Rectal smooth muscle tissue (tissue), 1 donor: ENCODE measurements around the gene GFI1B.

Experiments
- H3K27ac ChIP-seq: one replicate; pipeline ENCODE4 v1.7.0; 2013; ENCODE audit warnings: low read depth, low read length, inconsistent platforms
- H3K27me3 ChIP-seq: one replicate; pipeline ENCODE4 v1.7.0; 2013; ENCODE audit warnings: low read length; ENCODE audit not compliant: control insufficient read depth, insufficient read depth
- H3K36me3 ChIP-seq: one replicate; pipeline ENCODE4 v1.7.0; 2013; ENCODE audit warnings: low read length; ENCODE audit not compliant: control insufficient read depth, insufficient read depth
- H3K4me1 ChIP-seq: one replicate; pipeline ENCODE4 v1.7.0; 2013; ENCODE audit warnings: low read length; ENCODE audit not compliant: control insufficient read depth, insufficient read depth
- H3K4me3 ChIP-seq: one replicate; pipeline ENCODE4 v1.7.0; 2013; ENCODE audit warnings: low read length
- H3K9ac ChIP-seq: one replicate; pipeline ENCODE4 v1.7.0; 2013; ENCODE audit warnings: low read length

GFI1B gene

DNA sequence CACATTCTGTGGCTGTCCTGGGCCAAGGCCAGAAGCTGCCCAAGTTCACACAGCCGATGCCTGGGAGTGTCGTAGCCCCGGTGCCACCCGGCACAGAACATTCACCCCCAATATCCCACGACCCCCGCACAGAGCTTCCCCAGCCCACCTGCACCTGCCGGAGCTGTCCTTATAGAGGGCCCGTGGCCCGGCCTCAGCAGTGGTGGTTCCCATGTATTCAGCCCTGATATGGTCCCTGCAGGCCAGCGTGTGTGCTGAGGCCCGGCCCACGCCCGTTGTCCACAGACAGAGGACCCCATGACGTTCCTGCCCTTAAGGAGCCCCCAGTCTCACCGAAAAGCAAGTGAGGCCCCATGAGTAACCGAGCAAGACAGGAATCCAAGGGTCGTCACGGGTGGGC lies 5.3 kb upstream of the GFI1B start:
- H3K4me1 ChIP-seq, result peaks cover 3% of the 10 kb centered on the region
- H3K36me3 ChIP-seq, result no peaks in the 10 kb centered on the region
- no peak overlapping the region for H3K4me3 ChIP-seq
- peaks cover 3% of the 10 kb centered on the region for H3K27me3 ChIP-seq
- no peak overlapping the region for H3K27ac ChIP-seq
- H3K9ac ChIP-seq, result no peak overlapping the region

DNA sequence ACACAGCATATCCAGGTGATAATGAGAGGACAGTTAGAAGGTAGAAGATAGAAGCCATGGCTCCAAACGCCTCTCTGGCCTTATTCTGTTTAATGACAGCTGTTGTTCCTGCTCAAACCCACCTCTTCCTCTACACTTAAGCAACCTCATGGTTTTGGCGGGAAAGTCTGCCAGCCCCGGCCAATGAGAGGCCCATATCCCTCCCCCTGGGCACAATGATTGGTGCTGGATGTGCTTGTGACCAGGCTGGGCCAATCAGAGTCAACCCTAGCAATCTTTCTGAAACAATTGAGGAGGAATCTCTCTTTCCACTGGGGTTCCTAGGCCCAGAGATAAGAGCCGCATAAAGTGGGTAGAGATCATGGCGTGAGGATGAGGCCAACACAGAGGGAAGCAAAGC lies 4.8 kb upstream of the GFI1B start:
- no peaks in the 10 kb centered on the region for H3K36me3 ChIP-seq
- H3K4me3 ChIP-seq, result no peak overlapping the region
- no peak overlapping the region for H3K27ac ChIP-seq
- H3K27me3 ChIP-seq, result peaks cover 3% of the 10 kb centered on the region
- H3K4me1 ChIP-seq, result peaks cover 3% of the 10 kb centered on the region
- H3K9ac ChIP-seq, result no peak overlapping the region

DNA sequence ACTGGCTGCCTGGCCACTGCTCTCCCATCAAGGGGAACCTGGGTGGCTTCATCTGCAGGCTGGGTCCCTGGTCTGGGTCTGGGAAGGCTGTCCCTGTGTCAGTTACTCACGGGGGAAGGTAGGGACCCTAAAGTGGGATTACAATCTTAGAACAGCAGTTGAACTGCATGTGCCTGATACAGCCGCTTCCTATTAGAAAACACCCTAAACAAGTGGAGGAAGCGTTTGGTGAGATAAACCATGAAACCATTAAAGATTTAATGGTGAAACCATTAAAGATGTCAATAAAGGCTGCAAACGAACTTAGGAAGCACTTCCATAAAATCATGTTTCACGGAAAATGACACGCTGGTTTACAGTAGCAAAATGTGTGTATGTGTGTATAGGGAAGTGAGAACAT lies 2.5 kb upstream of the GFI1B start:
- Histone ChIP-seq H3K36me3 (no peaks in the 10 kb centered on the region), H3K4me1 (peaks cover 3% of the 10 kb centered on the region), H3K4me3 (no peak overlapping the region), H3K27ac (no peak overlapping the region), H3K9ac (no peak overlapping the region), H3K27me3 (peaks cover 3% of the 10 kb centered on the region)

DNA sequence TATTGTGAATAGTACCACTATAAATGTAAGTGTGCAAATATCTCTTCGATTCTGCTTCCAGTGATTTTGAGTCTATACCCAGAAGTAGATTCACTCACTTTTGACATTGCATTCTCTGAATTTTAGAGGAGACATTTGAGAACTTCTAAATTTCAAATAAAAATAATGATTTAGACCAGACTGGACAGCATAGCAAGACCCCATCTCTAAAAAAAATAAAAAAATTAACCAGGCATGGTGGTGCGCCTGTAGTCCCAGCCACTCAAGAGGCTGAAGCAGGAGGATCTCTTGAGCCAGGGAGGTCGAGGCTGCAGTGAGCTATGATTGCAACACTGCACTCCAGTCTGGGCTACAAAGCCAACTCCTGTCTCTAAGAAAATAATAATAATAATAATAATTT lies 1.9 kb upstream of the GFI1B start:
- Histone ChIP-seq H3K27me3 (peaks cover 3% of the 10 kb centered on the region), H3K36me3 (no peaks in the 10 kb centered on the region), H3K9ac (no peak overlapping the region), H3K4me3 (no peak overlapping the region), H3K27ac (no peak overlapping the region), H3K4me1 (peaks cover 3% of the 10 kb centered on the region)

GRCh38 chr9:132978112-132978450 lies 413 bp upstream of the GFI1B start:
- no peak overlapping the region for H3K27ac ChIP-seq
- peaks cover 3% of the 10 kb centered on the region for H3K27me3 ChIP-seq
- H3K9ac ChIP-seq, result no peak overlapping the region

GRCh38 chr9:132980157-132980556 lies 1.7 kb downstream of the GFI1B start:
- Histone ChIP-seq H3K27me3 (peaks cover 4% of the 10 kb centered on the region), H3K4me3 (no peak overlapping the region), H3K4me1 (no peaks in the 10 kb centered on the region), H3K36me3 (no peaks in the 10 kb centered on the region), H3K27ac (no peak overlapping the region), H3K9ac (no peak overlapping the region)

More at GRCh38 chr9:132978112-132978450, 413 bp upstream of the GFI1B start:
- no peaks in the 10 kb centered on the region for H3K4me1 ChIP-seq
- no peaks in the 10 kb centered on the region for H3K36me3 ChIP-seq
- no peak overlapping the region for H3K4me3 ChIP-seq

DNA sequence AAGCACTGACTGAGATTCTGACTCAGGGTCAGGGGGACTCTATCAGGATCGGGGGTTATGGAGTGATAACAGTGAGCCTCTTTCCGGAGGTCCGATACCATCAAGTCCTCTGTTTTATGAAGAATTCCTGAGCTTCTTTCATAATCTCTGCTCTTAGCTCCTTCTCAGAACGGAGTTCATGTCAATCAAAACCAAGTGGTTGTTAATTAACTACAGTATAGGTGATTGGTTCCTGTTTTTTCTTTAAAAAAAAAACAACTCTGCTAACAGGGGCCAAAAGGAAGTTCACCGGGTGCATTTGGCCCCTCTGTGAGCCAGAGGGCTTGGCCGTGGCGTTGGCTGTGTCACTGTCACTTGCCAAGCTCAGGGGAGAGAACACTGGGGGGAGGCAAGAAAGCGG lies 4.0 kb downstream of the GFI1B start:
- Histone ChIP-seq H3K4me1 (no peaks in the 10 kb centered on the region), H3K36me3 (no peaks in the 10 kb centered on the region), H3K27me3 (peaks cover 4% of the 10 kb centered on the region), H3K9ac (no peak overlapping the region), H3K27ac (no peak overlapping the region), H3K4me3 (no peak overlapping the region)

GRCh38 chr9:132983491-132984201 lies 5.2 kb downstream of the GFI1B start:
- Histone ChIP-seq H3K4me3 (no peak overlapping the region), H3K27me3 (peaks cover 4% of the 10 kb centered on the region), H3K4me1 (no peaks in the 10 kb centered on the region), H3K27ac (no peak overlapping the region), H3K36me3 (no peaks in the 10 kb centered on the region), H3K9ac (no peak overlapping the region)

DNA sequence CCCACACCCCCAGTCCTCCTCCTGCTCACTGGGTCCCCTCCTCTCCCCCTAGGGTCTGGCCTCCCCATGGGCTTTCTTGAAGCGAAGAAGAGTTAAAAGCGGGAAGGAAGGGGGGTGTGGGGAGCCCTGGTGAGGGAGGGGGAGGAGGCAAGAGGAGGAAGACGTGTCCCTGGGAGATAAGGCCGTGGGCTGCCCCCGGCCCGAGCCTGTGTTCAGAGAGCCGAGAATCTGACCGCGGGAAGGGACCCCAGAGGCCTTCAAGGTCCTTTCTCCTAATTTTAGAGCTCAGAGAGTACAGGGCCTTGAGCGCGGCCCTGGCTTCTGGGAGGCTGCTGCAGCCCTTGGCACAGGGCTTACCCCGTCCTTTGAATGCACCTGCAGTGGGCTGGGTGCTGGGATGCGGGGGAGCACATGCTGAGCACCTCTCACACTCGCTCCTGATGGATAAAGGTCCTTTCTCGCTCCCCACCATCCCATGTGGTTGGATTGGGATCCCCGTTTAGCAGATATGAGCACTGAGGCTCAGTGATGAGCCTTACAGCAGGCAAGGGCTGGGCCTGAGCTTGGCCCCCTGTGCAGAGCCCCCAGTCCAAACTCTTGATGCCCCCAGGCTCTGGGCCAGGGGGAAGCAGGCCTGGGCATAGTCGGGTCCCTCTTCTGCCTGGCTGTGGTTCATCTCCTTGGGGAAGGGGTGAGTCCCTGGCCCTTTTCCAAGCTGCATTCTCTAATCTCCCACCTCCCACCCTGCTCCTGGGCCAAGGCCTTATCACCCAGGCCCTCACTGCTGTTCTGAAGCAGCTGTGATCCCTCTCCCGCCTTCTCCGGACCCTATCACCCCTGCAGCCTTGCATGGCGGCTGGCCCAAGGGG lies 5.9 kb downstream of the GFI1B start:
- H3K36me3 ChIP-seq, result no peaks in the 10 kb centered on the region
- no peak overlapping the region for H3K27ac ChIP-seq
- no peaks in the 10 kb centered on the region for H3K4me1 ChIP-seq
- H3K27me3 ChIP-seq, result peaks cover 4% of the 10 kb centered on the region
- H3K9ac ChIP-seq, result no peak overlapping the region
- H3K4me3 ChIP-seq, result no peak overlapping the region

- Histone ChIP-seq H3K27me3 (peaks cover 4% of the 10 kb centered on the region), H3K9ac (no peak overlapping the region), H3K36me3 (no peaks in the 10 kb centered on the region), H3K4me3 (no peak overlapping the region), H3K27ac (no peak overlapping the region), H3K4me1 (no peaks in the 10 kb centered on the region)
Observed at GRCh38 chr9:132985071-132985350, 6.5 kb downstream of the GFI1B start.

GRCh38 chr9:132985489-132985888 lies 7.0 kb downstream of the GFI1B start:
- Histone ChIP-seq H3K27me3 (peaks cover 4% of the 10 kb centered on the region), H3K36me3 (no peaks in the 10 kb centered on the region), H3K4me3 (no peak overlapping the region), H3K4me1 (no peaks in the 10 kb centered on the region), H3K9ac (no peak overlapping the region), H3K27ac (no peak overlapping the region)

- Histone ChIP-seq H3K9ac (no peak overlapping the region), H3K36me3 (no peaks in the 10 kb centered on the region), H3K27me3 (peaks cover 4% of the 10 kb centered on the region), H3K4me3 (no peak overlapping the region), H3K4me1 (no peaks in the 10 kb centered on the region), H3K27ac (no peak overlapping the region)
Observed at GRCh38 chr9:132986114-132986513, 7.6 kb downstream of the GFI1B start.
